H1 (cell line): ENCODE data around the gene LHFPL3. TPM values are rescaled to one million over a fixed set of nuclear protein-coding genes. Genes with fewer than 3 reads are reported as not detected.

Experiments
- CTCF ChIA-PET: fragments of 300-600 bp; sonication (Branson Sonifier 250); formaldehyde crosslinking; loops from one replicate; lab custom pipeline; 2021; ENCODE audit not compliant: partially characterized antibody; lab: Charles Lee
- POLR2A ChIA-PET: fragments of 300-600 bp; sonication (Branson Sonifier 250); formaldehyde crosslinking; loops from one replicate; lab custom pipeline; 2021; ENCODE audit warnings: inconsistent platforms; ENCODE audit not compliant: partially characterized antibody; lab: Charles Lee
- DNase-seq, 2 experiments: peaks; one replicate each; pipeline versions ENCODE4 v3.0.0 to v3.0.0-alpha.2; 2010 to 2022; ENCODE audit warnings: low spot score in 2 of 2, low read depth in 1 of 2, mixed read lengths in 1 of 2
- FAIRE-seq: peaks from 2 replicates; lab custom pipeline; 2011; peaks lifted over from hg19 to GRCh38; lab: Jason Lieb, UNC
- H2AFZ ChIP-seq: 2 replicates; pipeline ENCODE4 v1.8.1; 2012; ENCODE audit warnings: low read length, inconsistent platforms
- H2AK5ac ChIP-seq: 2 replicates; pipeline ENCODE4 v1.6.1; 2013; ENCODE audit warnings: low read depth, low read length
- H2BK120ac ChIP-seq: replicated peaks from 2 replicates; pipeline ENCODE3; 2013; ENCODE audit warnings: low read depth, low read length, inconsistent platforms
- H2BK12ac ChIP-seq: 2 replicates; pipeline ENCODE4 v1.6.1; 2013; ENCODE audit warnings: low read depth, low read length
- H2BK15ac ChIP-seq: 2 replicates; pipeline ENCODE4 v1.6.1; 2013; ENCODE audit warnings: low read length
- H2BK20ac ChIP-seq: 2 replicates; pipeline ENCODE4 v1.6.1; 2013; ENCODE audit warnings: low read length
- H2BK5ac ChIP-seq: 2 replicates; pipeline ENCODE4 v1.6.1; 2013; ENCODE audit warnings: low read depth, low read length
- H3K14ac ChIP-seq: 2 replicates; pipeline ENCODE4 v1.6.1; 2013; ENCODE audit warnings: inconsistent platforms; ENCODE audit not compliant: insufficient read length
- H3K18ac ChIP-seq: 2 replicates; pipeline ENCODE4 v1.6.1; 2013; ENCODE audit warnings: low read length; ENCODE audit errors: extremely low read depth
- H3K23ac ChIP-seq: 2 replicates; pipeline ENCODE4 v1.6.1; 2013; ENCODE audit warnings: inconsistent platforms; ENCODE audit not compliant: insufficient read length
- H3K23me2 ChIP-seq: 2 replicates; pipeline ENCODE4 v1.6.1; 2013; ENCODE audit warnings: low read depth, low read length
- H3K27ac ChIP-seq: 2 replicates; pipeline ENCODE4 v1.6.1; 2011; ENCODE audit warnings: low read depth, low read length, inconsistent platforms
- H3K27me3 ChIP-seq, 4 experiments: replicated peaks in 1 of 4; 1 replicate in 1 of 4; 2 replicates in 3 of 4; pipeline versions ENCODE4 v1.6.1 to v1.8.1; 2011 to 2013; ENCODE audit warnings: low read length in 3 of 4, mild to moderate bottlenecking in 3 of 4, inconsistent platforms in 2 of 4, mixed read lengths in 2 of 4, moderate library complexity in 1 of 4; ENCODE audit not compliant: control insufficient read depth in 3 of 4, insufficient read depth in 3 of 4; ENCODE audit errors: extremely low read depth in 1 of 4
- H3K36me3 ChIP-seq, 4 experiments: 2 replicates each; pipeline versions ENCODE4 v1.6.1 to v1.8.1; 2011 to 2013; ENCODE audit warnings: mild to moderate bottlenecking in 4 of 4, low read length in 3 of 4, moderate library complexity in 2 of 4, control low read depth in 1 of 4, inconsistent platforms in 1 of 4; ENCODE audit not compliant: insufficient read depth in 4 of 4, control insufficient read depth in 2 of 4
- H3K4ac ChIP-seq: replicated peaks from 2 replicates; pipeline ENCODE3; 2013; ENCODE audit warnings: low read length, low read depth, mixed read lengths, inconsistent platforms; ENCODE audit not compliant: insufficient read length
- H3K4me1 ChIP-seq, 4 experiments: replicated peaks in 1 of 4; 1 replicate in 1 of 4; 2 replicates in 3 of 4; pipeline versions ENCODE4 v1.6.1 to v1.8.1; 2011 to 2013; ENCODE audit warnings: low read length in 3 of 4, inconsistent platforms in 2 of 4, mixed read lengths in 1 of 4; ENCODE audit not compliant: insufficient read depth in 4 of 4, control insufficient read depth in 3 of 4
- H3K4me2 ChIP-seq, 2 experiments: 2 replicates each; pipeline versions ENCODE4 v1.6.1 to v1.8.1; 2011 to 2013; ENCODE audit warnings: low read depth in 2 of 2, low read length in 2 of 2, control low read depth in 1 of 2, inconsistent platforms in 1 of 2, mild to moderate bottlenecking in 1 of 2; ENCODE audit not compliant: insufficient read depth in 1 of 2
- H3K4me3 ChIP-seq, 4 experiments: fragments of 200-600, 300-600 bp in 1 of 4; sonication (generic), shearing (Covaris generic), sonication (Bioruptor Twin) in 1 of 4; 2 replicates each; pipeline versions ENCODE4 v1.5.1 to v1.8.1; 2011 to 2016; ENCODE audit warnings: low read length in 4 of 4, low read depth in 3 of 4, control low read depth in 2 of 4, inconsistent platforms in 2 of 4, mild to moderate bottlenecking in 2 of 4, mixed read lengths in 1 of 4, moderate library complexity in 1 of 4; ENCODE audit not compliant: insufficient read depth in 2 of 4; ENCODE audit errors: extremely low read depth in 1 of 4
- H3K56ac ChIP-seq: replicated peaks from 2 replicates; pipeline ENCODE3; 2013; ENCODE audit warnings: low read depth, mild to moderate bottlenecking, mixed read lengths, low read length, inconsistent platforms; ENCODE audit not compliant: insufficient read length
- H3K79me1 ChIP-seq: 2 replicates; pipeline ENCODE4 v1.6.1; 2013; ENCODE audit warnings: low read depth, low read length, control low read depth
- H3K79me2 ChIP-seq, 2 experiments: 2 replicates each; pipeline versions ENCODE4 v1.6.1 to v1.8.1; 2012 to 2013; ENCODE audit warnings: low read length in 2 of 2, mild to moderate bottlenecking in 2 of 2, inconsistent platforms in 1 of 2; ENCODE audit not compliant: insufficient read depth in 2 of 2, control insufficient read depth in 1 of 2
- H3K9ac ChIP-seq, 4 experiments: replicated peaks in 1 of 4; 1 replicate in 1 of 4; 2 replicates in 3 of 4; pipeline versions ENCODE4 v1.6.1 to v1.8.1; 2011 to 2013; ENCODE audit warnings: low read depth in 3 of 4, low read length in 3 of 4, control low read depth in 2 of 4, mild to moderate bottlenecking in 2 of 4, moderate library complexity in 2 of 4, inconsistent platforms in 1 of 4; ENCODE audit errors: extremely low read depth in 1 of 4
- H3K9me3 ChIP-seq, 2 experiments: 2 replicates each; pipeline versions ENCODE4 v1.6.1 to v1.8.1; 2012 to 2013; ENCODE audit warnings: mild to moderate bottlenecking in 2 of 2, moderate library complexity in 2 of 2, control low read depth in 1 of 2, inconsistent platforms in 1 of 2, low read depth in 1 of 2, low read length in 1 of 2, mixed read lengths in 1 of 2; ENCODE audit not compliant: insufficient read depth in 2 of 2
- H4K20me1 ChIP-seq, 2 experiments: replicated peaks in 1 of 2; 2 replicates each; pipeline versions ENCODE3 to v1.8.1; 2011 to 2013; ENCODE audit warnings: inconsistent platforms in 2 of 2, low read length in 2 of 2, mild to moderate bottlenecking in 1 of 2; ENCODE audit not compliant: insufficient read depth in 2 of 2, control insufficient read depth in 1 of 2
- H4K5ac ChIP-seq: 2 replicates; pipeline ENCODE4 v1.6.1; 2013; ENCODE audit warnings: low read length, low read depth, mixed read lengths, inconsistent platforms; ENCODE audit not compliant: insufficient read length
- H4K8ac ChIP-seq: 2 replicates; pipeline ENCODE4 v1.8.0; 2013; ENCODE audit warnings: mild to moderate bottlenecking, moderate library complexity, low read length, inconsistent platforms; ENCODE audit not compliant: insufficient read depth; ENCODE audit errors: extremely low read depth
- H4K91ac ChIP-seq: replicated peaks from 2 replicates; pipeline ENCODE3; 2013; ENCODE audit warnings: low read length, mixed read lengths, inconsistent platforms; ENCODE audit not compliant: insufficient read length
- BACH1 ChIP-seq: IDR thresholded peaks from 2 replicates; pipeline ENCODE4 v1.6.1; 2012; ENCODE audit warnings: low read length, improper control_type of control experiment
- WGBS, 2 experiments: shearing (Covaris generic) in 1 of 2; methylation state at CpG; one replicate each; pipeline versions ENCODE4 v1.1.6 to v1.1.7; 2013 to 2015; ENCODE audit warnings: low lambda C conversion rate in 2 of 2, mixed read lengths in 2 of 2, inconsistent platforms in 1 of 2, low coverage in 1 of 2, missing lambda C conversion rate in 1 of 2; ENCODE audit not compliant: insufficient replicate concordance in 2 of 2, insufficient coverage in 1 of 2, insufficient read length in 1 of 2; ENCODE audit errors: extremely low coverage in 1 of 2, missing lambda C conversion rate in 1 of 2; 5-methylcytosine and 5-hydroxymethylcytosine counted together
- polyA plus RNA-seq, 7 experiments: library from polyadenylated mRNA; depleted of rRNA in 3 of 7; stranded (reverse) in 5 of 7; unstranded in 2 of 7; fragments of >200 nt in 5 of 7; fragments of 200-250 nt in 2 of 7; gene quantifications; 1 replicate in 5 of 7; 2 replicates in 1 of 7; 4 replicates in 1 of 7; pipeline versions ENCODE4 v1.2.1 to v1.2.3, GENCODE V29; 2011 to 2013; ENCODE audit warnings: missing spikeins in 2 of 7, mixed read lengths in 2 of 7
- total RNA-seq: library from RNA; stranded (reverse); fragmentation: NEBNext Ultra II Directional; extraction: Animal tissue kit (Norgen Biotek cat#: 25700); gene quantifications from 2 replicates; pipeline ENCODE4 v1.2.1, GENCODE V29; 2021

The LHFPL3 gene
- total and polyA plus RNA-seq, 2 of the 8 experiments (the other 6 are each of a cell fraction or from before 2014, with no cell fraction given), result 0.24 to 0.50 TPM

DNA sequence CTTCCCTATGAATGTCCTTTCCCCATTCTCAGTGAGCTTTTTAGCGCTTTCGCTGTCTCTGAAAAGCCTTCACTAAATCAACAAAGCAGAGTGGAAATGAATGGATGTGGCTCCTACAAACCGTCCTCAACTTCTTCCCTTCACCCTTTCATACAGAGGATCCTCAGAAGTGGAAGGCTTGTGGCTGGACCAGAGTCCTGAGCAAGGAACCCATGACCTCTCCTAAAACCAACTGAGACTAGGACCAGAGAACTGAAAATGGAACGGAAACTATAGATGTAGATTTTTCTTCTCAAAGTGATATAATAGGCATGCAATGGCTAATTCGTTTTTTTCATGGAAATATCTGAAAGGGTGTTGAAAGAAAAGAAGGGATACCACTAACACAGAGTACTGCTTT lies 122.5 kb downstream of the LHFPL3 start:
- H3K27me3 ChIP-seq, result peaks cover 0 to 4% (median 0%) of the 10 kb centered on the region in 4 experiments; a peak in 1 of 7 replicates

More for the DNA sequence above, 122.5 kb downstream of the LHFPL3 start:
- H4K20me1 ChIP-seq, result no peaks in the 10 kb centered on the region
- no peak overlapping the region for H2BK15ac ChIP-seq
- no peak overlapping the region for H3K4ac ChIP-seq
- no peaks in the 10 kb centered on the region for H3K79me1 ChIP-seq
- H2AFZ ChIP-seq, result no peak overlapping the region
- H3K9me3 ChIP-seq, result peaks cover 0 to 9% of the 10 kb centered on the region in 2 experiments; a peak in 2 of 4 replicates
- H3K9ac ChIP-seq, result no peak overlapping the region
- DNase-seq, result no peak
- H3K23ac ChIP-seq, result no peak overlapping the region
- WGBS, 2 experiments, result 81% methylated on average over 5 of the region's 5 CpGs; no CpG with 5 or more reads in 1 of the 2 experiments
- no peak overlapping the region for H3K4me2 ChIP-seq
- no peak overlapping the region for H2BK20ac ChIP-seq
- no peak overlapping the region for H2BK5ac ChIP-seq
- H3K56ac ChIP-seq, result no peak overlapping the region
- no peaks in the 10 kb centered on the region for H3K36me3 ChIP-seq
- TF ChIP-seq BACH1, result no peak
- H2AK5ac ChIP-seq, result no peak overlapping the region
- no peak overlapping the region for H3K27ac ChIP-seq
- no peak overlapping the region for H4K91ac ChIP-seq
- ChIA-PET CTCF (interaction anchor here (0.6 to 0.7 kb wide), 2 partner anchors 199 to 1319 kb away, joined by 3 read pairs; no protein-coding TSS in a partner anchor), POLR2A (no interaction called here)
- no peak overlapping the region for H3K14ac ChIP-seq
- no peaks in the 10 kb centered on the region for H3K4me1 ChIP-seq
- no peak overlapping the region for H3K18ac ChIP-seq
- H4K5ac ChIP-seq, result no peak overlapping the region
- H2BK120ac ChIP-seq, result no peak overlapping the region
- no peak for FAIRE-seq
- H3K4me3 ChIP-seq, result no peak overlapping the region
- no peak overlapping the region for H2BK12ac ChIP-seq
- no peaks in the 10 kb centered on the region for H3K79me2 ChIP-seq
- H4K8ac ChIP-seq, result no peak overlapping the region
- H3K23me2 ChIP-seq, result no peaks in the 10 kb centered on the region
